Stimulated activated memory B cell treated with anti-CD40 and anti-IgM and Interleukin-4, amounts not matched to agents 10 μg/mL and 1 μg/mL and 100 μg/mL, for 72 hours (primary cell): ENCODE data around the gene FFAR1.
A peak's percentile ranks its signal among the peaks of the same experiment; 100 is the strongest.

Source experiments
- ATAC-seq: fragments of 150-1000 bp; cut with Tn5 transposase; 2 replicates; pipeline ENCODE4 v1.10.0; 2021
- H3K27ac Mint-ChIP-seq: one replicate; pipeline ENCODE4 v1.8.0; 2022; ENCODE audit warnings: mild to moderate bottlenecking, mixed read lengths
- H3K27me3 Mint-ChIP-seq: one replicate; pipeline ENCODE4 v1.8.0; 2022; ENCODE audit warnings: mixed read lengths
- H3K36me3 Mint-ChIP-seq: one replicate; pipeline ENCODE4 v1.8.0; 2022; ENCODE audit warnings: mixed read lengths
- H3K4me1 Mint-ChIP-seq: one replicate; pipeline ENCODE4 v1.8.0; 2022; ENCODE audit warnings: mixed read lengths
- H3K4me3 Mint-ChIP-seq: one replicate; pipeline ENCODE4 v1.8.0; 2022; ENCODE audit warnings: mild to moderate bottlenecking, moderate library complexity, mixed read lengths
- H3K9me3 Mint-ChIP-seq: one replicate; pipeline ENCODE4 v1.8.0; 2022; ENCODE audit warnings: mixed read lengths

The FFAR1 gene

DNA sequence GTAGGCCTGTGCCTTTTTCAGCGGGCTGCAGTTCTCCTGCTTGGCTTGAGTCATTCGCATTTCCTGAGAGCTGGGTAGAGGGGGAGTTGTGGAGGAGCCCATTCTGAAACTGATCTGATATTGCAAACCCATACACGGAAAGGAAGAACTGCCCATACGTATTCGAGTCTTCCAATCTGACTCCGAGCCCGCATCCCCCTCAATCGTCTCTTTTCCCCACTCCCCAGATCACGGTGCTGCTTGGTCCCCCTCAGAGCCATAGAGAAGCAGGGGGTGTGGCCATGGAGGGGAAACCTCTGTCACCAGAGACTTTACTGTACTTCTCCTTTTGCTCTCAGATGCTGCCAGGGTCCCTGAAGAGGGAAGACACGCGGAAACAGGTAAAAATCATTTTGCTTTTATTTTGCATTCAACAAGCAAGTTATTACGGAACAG, 18.8 kb upstream of the FFAR1 start, which contains the start of gene CD22:
Gene CD22 (plus strand): TSS at position 337 of the 435 bp plus-strand sequence. CDS start 2,854 bp downstream, outside the sequence.
- Mint-ChIP-seq H3K9me3 (no peaks in the 10 kb centered on the region), H3K27me3 (no peaks in the 10 kb centered on the region), H3K4me1 (peaks cover 81% of the 10 kb centered on the region), H3K4me3 (peak within 1 kb of the TSS; percentile 78), H3K27ac (peak within 1 kb of the TSS; percentile 72), H3K36me3 (peaks cover 26% of the 10 kb centered on the region)
- ATAC-seq, result peak; percentile 83

DNA sequence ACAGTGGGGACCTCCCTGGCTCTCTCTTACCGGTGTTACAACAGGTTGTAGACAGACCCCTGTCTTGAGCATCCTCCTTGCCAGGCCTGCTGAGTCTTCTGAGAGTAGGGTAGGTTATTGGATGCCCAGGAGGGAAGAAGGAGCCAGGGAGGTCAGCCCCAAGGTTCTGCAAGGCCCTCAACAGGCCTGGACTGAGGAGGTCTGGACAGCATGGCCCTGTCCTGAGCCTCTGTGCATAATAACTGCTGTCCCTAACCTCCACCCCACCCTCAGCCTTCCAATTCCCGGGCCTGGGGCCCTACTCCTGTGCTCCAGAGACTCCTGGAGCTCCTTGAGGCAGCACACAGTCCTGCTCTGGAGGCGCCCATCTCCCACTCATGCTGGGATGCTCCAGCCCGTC, 18.4 kb upstream of the FFAR1 start:
- peak; percentile 32 for ATAC-seq
- H3K27ac Mint-ChIP-seq, result peak overlapping the region; percentile 72
- no peaks in the 10 kb centered on the region for H3K9me3 Mint-ChIP-seq
- peak overlapping the region; percentile 78 for H3K4me3 Mint-ChIP-seq
- H3K27me3 Mint-ChIP-seq, result no peaks in the 10 kb centered on the region
- peaks cover 30% of the 10 kb centered on the region for H3K36me3 Mint-ChIP-seq
- peaks cover 81% of the 10 kb centered on the region for H3K4me1 Mint-ChIP-seq

DNA sequence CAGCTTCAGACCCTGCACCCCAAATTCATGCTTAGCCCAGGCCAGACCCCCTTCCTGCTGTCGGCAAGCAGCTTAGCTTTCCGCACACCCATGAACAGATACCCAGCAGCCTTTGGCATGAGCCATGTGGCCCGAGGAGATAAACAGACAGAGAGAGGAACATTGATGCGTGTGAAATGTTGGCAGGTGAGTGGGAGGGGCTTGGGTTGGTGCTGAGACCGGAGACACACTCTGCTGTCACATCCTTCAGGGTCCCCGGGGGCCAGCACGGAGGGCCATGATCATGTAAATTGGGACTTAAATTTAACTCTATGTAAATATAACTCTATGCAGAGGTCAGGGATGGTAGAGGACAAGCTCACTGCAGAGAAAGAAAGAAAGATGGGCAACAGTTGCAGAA, 17.2 kb upstream of the FFAR1 start:
- peak overlapping the region; percentile 72 for H3K27ac Mint-ChIP-seq
- no peaks in the 10 kb centered on the region for H3K9me3 Mint-ChIP-seq
- peaks cover 40% of the 10 kb centered on the region for H3K36me3 Mint-ChIP-seq
- H3K27me3 Mint-ChIP-seq, result no peaks in the 10 kb centered on the region
- peaks cover 81% of the 10 kb centered on the region for H3K4me1 Mint-ChIP-seq
- peak; percentile 94 for ATAC-seq
- peak overlapping the region; percentile 78 for H3K4me3 Mint-ChIP-seq

DNA sequence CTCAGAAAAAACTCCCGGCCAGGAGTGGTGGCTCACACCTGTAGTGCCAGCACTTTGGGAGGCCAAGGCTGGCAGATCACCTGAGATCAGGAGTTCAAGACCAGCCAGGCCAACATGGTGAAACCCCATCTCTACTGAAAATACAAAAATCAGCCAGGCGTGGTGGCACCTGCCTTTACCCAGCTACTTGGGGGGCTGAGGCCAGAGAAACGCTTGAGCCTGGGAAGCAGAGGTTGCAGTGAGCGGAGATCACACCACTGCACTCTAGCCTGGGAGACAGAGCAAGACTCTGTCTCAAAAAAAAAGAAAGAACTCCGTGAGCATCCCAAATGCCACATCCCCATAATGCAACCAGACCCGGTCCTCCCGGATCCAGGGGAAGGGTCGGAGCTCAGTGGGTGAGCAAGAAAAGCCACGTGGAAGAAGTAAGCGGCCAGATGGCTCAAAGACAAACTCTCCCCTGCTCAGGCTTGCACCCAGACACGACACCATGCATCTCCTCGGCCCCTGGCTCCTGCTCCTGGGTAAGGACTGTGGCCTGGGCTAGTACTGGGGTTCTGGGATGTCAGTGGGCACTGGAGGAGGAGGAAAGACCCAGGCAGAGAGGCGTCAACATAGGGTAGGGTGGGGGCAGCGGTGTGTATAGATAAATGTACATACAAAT, 16.0 kb upstream of the FFAR1 start:
- ATAC-seq, result no peak
- Mint-ChIP-seq H3K36me3 (peaks cover 52% of the 10 kb centered on the region), H3K27ac (peak overlapping the region; percentile 72), H3K27me3 (no peaks in the 10 kb centered on the region), H3K4me1 (peaks cover 86% of the 10 kb centered on the region), H3K4me3 (peak overlapping the region; percentile 78), H3K9me3 (no peaks in the 10 kb centered on the region)

DNA sequence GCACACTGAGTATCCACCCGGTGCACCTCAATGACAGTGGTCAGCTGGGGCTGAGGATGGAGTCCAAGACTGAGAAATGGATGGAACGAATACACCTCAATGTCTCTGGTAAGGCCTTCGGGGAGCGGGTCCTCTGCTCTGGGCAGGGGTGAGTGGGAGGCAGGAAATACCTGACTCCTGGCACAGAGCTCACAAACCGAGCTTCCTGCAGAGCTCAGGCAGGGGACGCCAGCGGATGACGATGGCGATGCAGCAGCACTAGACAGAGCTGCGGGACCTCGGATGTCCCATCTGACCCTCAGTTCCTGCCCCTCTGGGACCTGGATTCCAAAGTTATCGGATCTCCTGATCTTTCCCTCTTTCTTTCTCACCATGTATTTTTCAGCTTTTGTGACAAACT, 14.9 kb upstream of the FFAR1 start:
- no peak for ATAC-seq
- Mint-ChIP-seq H3K9me3 (no peaks in the 10 kb centered on the region), H3K36me3 (peaks cover 64% of the 10 kb centered on the region), H3K27ac (peak overlapping the region; percentile 72), H3K4me3 (peak overlapping the region; percentile 73), H3K4me1 (peaks cover 92% of the 10 kb centered on the region), H3K27me3 (no peaks in the 10 kb centered on the region)

DNA sequence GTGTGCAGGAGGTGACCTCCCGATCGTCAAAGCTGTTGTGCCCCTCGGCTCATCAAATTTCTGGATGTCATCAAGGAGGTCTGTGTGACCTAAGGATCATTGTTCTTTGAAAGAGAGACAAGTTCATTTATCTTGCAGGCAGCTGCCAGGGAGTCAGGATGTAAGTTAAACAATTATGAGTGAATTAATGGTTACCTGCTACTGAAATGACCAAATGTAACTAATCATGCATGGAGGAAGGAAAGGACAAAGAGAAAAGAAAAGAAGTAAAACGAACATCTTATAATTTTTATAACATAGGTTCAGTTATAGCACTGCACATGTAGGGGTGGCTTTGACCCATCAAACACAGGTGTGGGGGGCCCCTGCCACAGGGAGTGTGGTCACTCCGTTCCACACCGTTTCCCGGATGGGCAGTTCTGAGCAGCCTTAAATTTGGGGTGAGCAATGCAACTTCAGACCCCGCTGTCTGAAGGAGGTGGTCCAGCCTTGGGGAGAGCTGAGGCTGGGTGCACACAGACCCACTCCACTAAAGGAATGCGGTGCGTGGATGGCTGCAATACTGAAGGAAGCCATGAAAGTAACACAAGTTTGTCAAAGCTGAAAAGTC, 13.5 kb upstream of the FFAR1 start:
- Mint-ChIP-seq H3K27me3 (no peaks in the 10 kb centered on the region), H3K9me3 (no peaks in the 10 kb centered on the region), H3K27ac (peak overlapping the region; percentile 72)

DNA sequence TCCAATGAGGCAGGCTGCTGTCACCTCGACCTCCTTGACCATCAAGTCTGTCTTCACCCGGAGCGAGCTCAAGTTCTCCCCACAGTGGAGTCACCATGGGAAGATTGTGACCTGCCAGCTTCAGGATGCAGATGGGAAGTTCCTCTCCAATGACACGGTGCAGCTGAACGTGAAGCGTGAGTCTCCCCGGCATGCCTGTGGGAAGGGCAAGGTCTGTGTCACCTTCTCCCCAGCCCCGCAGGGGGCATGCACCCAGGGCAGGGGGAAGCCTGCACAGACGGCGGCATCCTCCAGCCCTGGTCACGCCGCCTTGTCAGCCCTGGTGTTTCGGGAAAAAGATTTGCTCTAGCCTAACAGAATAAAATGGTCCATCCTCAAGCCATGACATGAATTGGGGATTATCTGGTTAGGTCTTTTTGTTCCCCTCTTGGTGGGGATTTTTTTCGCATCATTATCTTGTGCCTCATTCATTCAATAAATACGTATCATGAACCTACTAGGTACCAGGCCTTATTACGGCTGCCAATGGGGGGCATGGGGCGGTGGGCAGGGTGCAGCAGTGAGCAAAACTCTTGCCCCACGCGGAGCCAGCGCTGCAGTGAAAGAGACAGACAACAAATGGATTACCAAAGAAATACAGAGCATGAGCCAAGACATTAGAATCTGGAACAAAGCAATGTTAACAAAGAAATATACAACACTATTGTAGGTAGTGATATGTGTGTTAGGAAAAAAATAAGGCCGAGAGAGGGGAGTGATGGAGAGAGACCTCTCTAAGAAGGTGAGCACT, 11.3 kb upstream of the FFAR1 start:
- H3K9me3 Mint-ChIP-seq, result no peaks in the 10 kb centered on the region
- peak overlapping the region; percentile 72 for H3K27ac Mint-ChIP-seq
- peaks cover 77% of the 10 kb centered on the region for H3K4me1 Mint-ChIP-seq
- no peak overlapping the region for H3K4me3 Mint-ChIP-seq
- no peaks in the 10 kb centered on the region for H3K27me3 Mint-ChIP-seq
- H3K36me3 Mint-ChIP-seq, result peaks cover 76% of the 10 kb centered on the region
- ATAC-seq, result no peak

More for the DNA sequence above, 13.5 kb upstream of the FFAR1 start:
- Mint-ChIP-seq H3K4me3 (peak overlapping the region; percentile 73), H3K36me3 (peaks cover 71% of the 10 kb centered on the region), H3K4me1 (peaks cover 83% of the 10 kb centered on the region)
- no peak for ATAC-seq

DNA sequence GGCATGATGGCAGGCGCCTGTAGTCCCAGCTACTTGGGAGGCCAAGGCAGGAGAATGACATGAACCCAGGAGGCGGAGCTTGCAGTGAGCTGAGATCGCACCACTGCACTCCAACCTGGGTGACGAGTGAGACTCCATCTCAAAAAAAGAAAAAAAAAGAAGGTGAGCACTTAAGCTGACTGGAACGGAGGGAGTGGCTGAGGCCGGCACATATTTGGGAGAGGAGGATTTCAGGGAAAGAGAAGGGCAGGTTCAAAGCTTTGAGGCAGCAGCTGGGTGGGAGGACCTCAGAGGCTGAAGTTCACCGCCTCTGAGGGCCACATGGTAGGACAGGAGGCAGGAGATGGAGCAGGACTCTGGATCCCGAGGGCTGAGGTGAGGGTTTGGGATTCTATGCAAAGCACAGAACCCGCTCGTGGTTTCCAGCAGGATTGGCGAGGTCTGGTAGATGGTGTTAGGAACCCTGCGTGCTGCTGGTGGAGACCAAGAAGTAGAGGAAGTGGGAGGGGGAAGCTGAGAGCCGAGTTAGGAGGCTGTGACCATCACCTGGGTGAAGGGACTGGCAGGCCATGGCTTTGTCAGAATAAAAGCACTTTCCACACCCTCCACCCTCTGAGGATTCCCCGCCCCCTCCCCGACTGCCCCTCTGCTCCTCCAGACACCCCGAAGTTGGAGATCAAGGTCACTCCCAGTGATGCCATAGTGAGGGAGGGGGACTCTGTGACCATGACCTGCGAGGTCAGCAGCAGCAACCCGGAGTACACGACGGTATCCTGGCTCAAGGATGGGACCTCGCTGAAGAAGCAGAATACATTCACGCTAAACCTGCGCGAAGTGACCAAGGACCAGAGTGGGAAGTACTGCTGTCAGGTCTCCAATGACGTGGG, 10.4 kb upstream of the FFAR1 start:
- H3K4me3 Mint-ChIP-seq, result peak overlapping the region; percentile 66
- H3K27ac Mint-ChIP-seq, result peak overlapping the region; percentile 72
- no peaks in the 10 kb centered on the region for H3K9me3 Mint-ChIP-seq
- no peaks in the 10 kb centered on the region for H3K27me3 Mint-ChIP-seq
- peak; percentile 64 for ATAC-seq
- peaks cover 75% of the 10 kb centered on the region for H3K4me1 Mint-ChIP-seq
- H3K36me3 Mint-ChIP-seq, result peaks cover 80% of the 10 kb centered on the region

DNA sequence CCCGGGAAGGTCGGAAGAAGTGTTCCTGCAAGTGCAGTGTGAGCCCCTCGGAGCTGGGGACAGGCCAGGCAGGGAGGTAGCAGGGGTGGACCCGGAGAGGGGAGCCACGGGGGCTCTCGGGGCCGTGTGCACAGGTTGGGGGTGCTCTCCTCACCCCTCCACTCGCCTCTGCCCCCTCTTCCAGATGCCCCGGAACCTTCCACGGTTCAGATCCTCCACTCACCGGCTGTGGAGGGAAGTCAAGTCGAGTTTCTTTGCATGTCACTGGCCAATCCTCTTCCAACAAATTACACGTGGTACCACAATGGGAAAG, 9.8 kb upstream of the FFAR1 start:
- ATAC-seq, result no peak
- Mint-ChIP-seq H3K27me3 (no peaks in the 10 kb centered on the region), H3K4me3 (no peak overlapping the region), H3K27ac (peak overlapping the region; percentile 72), H3K36me3 (peaks cover 79% of the 10 kb centered on the region), H3K4me1 (peaks cover 73% of the 10 kb centered on the region), H3K9me3 (no peaks in the 10 kb centered on the region)

DNA sequence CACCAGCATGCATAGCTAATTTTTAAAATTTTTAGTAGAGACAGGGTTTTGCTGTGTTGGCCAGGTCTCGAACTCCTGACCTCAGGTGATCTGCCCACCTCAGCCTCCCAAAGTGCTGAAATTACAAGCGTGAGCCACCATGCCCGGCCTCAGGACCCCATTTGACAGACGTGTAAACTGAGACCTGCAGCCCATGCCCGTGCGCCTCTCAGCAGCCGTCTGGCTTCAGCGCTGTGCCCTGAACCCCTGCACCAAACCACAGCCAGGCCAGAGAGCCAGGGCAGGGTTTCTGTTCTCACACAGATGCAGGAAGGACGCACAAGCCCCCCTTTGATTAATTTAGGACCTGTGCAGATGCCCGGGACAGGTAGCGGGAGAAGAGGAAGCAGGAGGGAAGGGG, 7.3 kb upstream of the FFAR1 start:
- no peak for ATAC-seq
- Mint-ChIP-seq H3K4me1 (peaks cover 73% of the 10 kb centered on the region), H3K36me3 (peaks cover 71% of the 10 kb centered on the region), H3K9me3 (no peaks in the 10 kb centered on the region), H3K27ac (peak overlapping the region; percentile 31), H3K4me3 (no peak overlapping the region), H3K27me3 (no peaks in the 10 kb centered on the region)

DNA sequence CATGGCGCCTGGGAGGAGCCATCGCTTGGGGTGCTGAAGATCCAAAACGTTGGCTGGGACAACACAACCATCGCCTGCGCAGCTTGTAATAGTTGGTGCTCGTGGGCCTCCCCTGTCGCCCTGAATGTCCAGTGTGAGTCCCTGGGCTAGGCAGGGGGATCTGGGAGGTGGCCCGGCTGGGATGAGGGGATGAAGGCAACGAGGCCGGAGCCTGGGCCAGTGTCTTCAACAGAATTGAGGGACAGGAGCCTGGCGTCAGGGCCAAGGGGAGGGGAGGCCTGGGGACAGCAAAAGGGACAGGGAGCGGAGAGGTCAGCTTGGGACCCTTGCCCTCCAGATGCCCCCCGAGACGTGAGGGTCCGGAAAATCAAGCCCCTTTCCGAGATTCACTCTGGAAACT, 6.7 kb upstream of the FFAR1 start:
- ATAC-seq, result no peak
- Mint-ChIP-seq H3K9me3 (no peaks in the 10 kb centered on the region), H3K4me1 (peaks cover 73% of the 10 kb centered on the region), H3K27me3 (no peaks in the 10 kb centered on the region), H3K4me3 (no peak overlapping the region), H3K27ac (peak overlapping the region; percentile 31), H3K36me3 (peaks cover 71% of the 10 kb centered on the region)

DNA sequence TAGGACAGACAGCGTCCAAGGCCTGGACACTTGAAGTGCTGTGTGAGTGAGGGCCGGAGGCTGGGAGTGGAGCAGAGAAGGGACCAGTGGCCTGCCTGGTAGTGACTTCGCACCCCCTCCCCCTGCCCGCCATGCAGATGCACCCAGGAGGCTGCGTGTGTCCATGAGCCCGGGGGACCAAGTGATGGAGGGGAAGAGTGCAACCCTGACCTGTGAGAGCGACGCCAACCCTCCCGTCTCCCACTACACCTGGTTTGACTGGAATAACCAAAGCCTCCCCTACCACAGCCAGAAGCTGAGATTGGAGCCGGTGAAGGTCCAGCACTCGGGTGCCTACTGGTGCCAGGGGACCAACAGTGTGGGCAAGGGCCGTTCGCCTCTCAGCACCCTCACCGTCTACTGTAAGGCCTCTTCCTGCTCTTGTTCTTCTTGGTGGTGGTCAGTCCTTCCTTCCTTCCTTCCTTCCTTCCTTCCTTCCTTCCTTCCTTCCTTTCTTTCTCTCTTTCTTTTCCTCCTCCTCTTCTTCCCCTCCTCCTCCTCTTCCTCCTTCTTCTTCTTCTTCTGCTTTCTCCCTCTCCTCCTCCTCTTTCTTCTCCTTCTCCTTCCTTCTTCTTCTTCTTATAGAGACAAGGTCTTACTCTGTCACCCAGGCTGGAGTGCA, 6.0 kb upstream of the FFAR1 start:
- Mint-ChIP-seq H3K4me3 (no peak overlapping the region), H3K36me3 (peaks cover 69% of the 10 kb centered on the region), H3K27me3 (no peaks in the 10 kb centered on the region), H3K9me3 (no peaks in the 10 kb centered on the region), H3K4me1 (peaks cover 73% of the 10 kb centered on the region), H3K27ac (no peak overlapping the region)
- ATAC-seq, result no peak

DNA sequence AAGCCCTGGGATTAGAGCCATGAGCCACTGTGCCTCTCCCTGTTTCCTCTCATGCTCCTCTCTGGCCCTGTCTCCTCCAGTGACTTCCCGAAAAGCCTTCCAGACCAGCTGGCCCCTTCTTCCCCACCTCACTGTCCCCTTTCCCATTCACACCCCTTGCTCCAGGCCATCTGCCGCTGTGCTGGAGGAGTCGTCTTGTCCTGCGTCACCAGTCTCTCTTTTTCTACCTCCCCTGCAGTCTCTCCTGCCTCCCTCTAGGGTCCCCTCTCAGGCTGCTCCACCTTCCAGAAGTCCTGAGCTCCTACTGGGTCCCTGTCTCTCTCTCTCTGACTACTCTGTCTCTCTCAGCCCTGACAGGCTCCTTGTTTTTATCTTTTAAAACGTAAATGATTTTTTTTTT, 5.3 kb upstream of the FFAR1 start:
- no peak for ATAC-seq
- Mint-ChIP-seq H3K27me3 (no peaks in the 10 kb centered on the region), H3K4me3 (no peak overlapping the region), H3K9me3 (no peaks in the 10 kb centered on the region), H3K27ac (no peak overlapping the region), H3K4me1 (peaks cover 73% of the 10 kb centered on the region), H3K36me3 (peaks cover 65% of the 10 kb centered on the region)

DNA sequence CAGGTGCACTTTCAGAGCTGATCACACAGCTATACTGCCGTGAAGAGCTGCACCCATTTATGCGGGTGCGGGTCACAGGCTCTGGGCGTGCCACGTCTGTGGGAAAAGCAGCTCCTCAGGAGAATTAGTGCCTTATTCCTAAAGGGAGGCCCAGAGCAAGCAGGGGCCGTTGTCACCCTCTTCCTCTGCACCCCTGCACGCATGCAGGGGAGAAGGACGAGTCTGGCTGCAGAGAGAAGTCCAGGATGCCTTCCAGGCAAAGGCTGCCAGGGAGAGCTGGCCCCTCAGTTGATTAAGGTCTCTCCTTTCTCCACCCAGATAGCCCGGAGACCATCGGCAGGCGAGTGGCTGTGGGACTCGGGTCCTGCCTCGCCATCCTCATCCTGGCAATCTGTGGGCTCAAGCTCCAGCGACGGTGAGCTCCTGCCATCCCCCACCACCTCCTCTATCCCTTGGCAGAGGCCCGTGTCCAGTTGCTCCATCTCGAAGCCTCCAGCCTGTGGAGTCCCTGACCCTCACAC, 3.1 kb upstream of the FFAR1 start:
- Mint-ChIP-seq H3K27ac (no peak overlapping the region), H3K9me3 (no peaks in the 10 kb centered on the region), H3K4me3 (no peak overlapping the region), H3K27me3 (no peaks in the 10 kb centered on the region), H3K36me3 (peaks cover 54% of the 10 kb centered on the region), H3K4me1 (peaks cover 85% of the 10 kb centered on the region)
- ATAC-seq, result no peak
